Endothelial cell of umbilical vein (primary cell): ENCODE results near the gene PIGV. TPM values are rescaled to one million over a fixed set of nuclear protein-coding genes. Genes with fewer than 3 reads are reported as not detected.
"Not testable (repeated sequence)": the region's sequence is repeated elsewhere in the genome, so short reads cannot be mapped to it uniquely, and the experiment has no call there.

Experiments
- BruUV-seq: library from RNA; stranded (reverse); fragments of 400-500 nt; replicated peaks from 2 replicates; lab custom pipeline; 2021; lab: Mats Ljungman, UMichigan
- CTCF ChIA-PET: fragments of 300-600, 350-600 bp; sonication (Branson Sonifier 250); formaldehyde crosslinking; loops from one replicate; lab custom pipeline; 2021; ENCODE audit warnings: antibody characterized with exemption, inconsistent platforms; lab: Charles Lee
- POLR2A ChIA-PET: fragments of 300-600, 350-600 bp; sonication (Branson Sonifier 250); formaldehyde crosslinking; loops from one replicate; lab custom pipeline; 2021; ENCODE audit warnings: antibody characterized with exemption, inconsistent platforms; lab: Charles Lee
- DNase-seq: peaks from one replicate; pipeline ENCODE4 v3.0.0-alpha.2; 2011; ENCODE audit warnings: low read depth, low spot score
- FAIRE-seq: peaks from 2 replicates; lab custom pipeline; 2011; peaks lifted over from hg19 to GRCh38; lab: Jason Lieb, UNC
- H2AFZ ChIP-seq: 2 replicates; pipeline ENCODE4 v1.6.0; 2012; ENCODE audit warnings: low read depth, low read length, control low read depth, inconsistent platforms
- H3K27ac ChIP-seq: 2 replicates; pipeline ENCODE4 v1.5.1; 2011; ENCODE audit warnings: low read depth, mild to moderate bottlenecking, control low read depth, low read length, moderate library complexity; ENCODE audit not compliant: insufficient read depth
- H3K27me3 ChIP-seq, 2 experiments: 2 replicates each; pipeline versions ENCODE4 v1.6.0 to v1.6.1; 2011; ENCODE audit warnings: low read length in 2 of 2, mixed read lengths in 1 of 2; ENCODE audit not compliant: control insufficient read depth in 2 of 2, insufficient read depth in 2 of 2
- H3K36me3 ChIP-seq, 2 experiments: 2 replicates in 1 of 2; 3 replicates in 1 of 2; pipeline ENCODE4 v1.5.1; 2011; ENCODE audit warnings: low read length in 2 of 2, mild to moderate bottlenecking in 1 of 2, moderate library complexity in 1 of 2; ENCODE audit not compliant: control insufficient read depth in 2 of 2, insufficient read depth in 2 of 2; ENCODE audit errors: extremely low read depth in 1 of 2
- H3K4me1 ChIP-seq: 3 replicates; pipeline ENCODE4 v1.5.1; 2011; ENCODE audit warnings: mild to moderate bottlenecking, low read length; ENCODE audit not compliant: control insufficient read depth, insufficient read depth; ENCODE audit errors: extremely low read depth
- H3K4me2 ChIP-seq: 2 replicates; pipeline ENCODE4 v1.6.1; 2011; ENCODE audit warnings: low read length, control low read depth, mixed read lengths; ENCODE audit not compliant: insufficient read depth
- H3K4me3 ChIP-seq, 3 experiments: fragments of 200-600 bp in 1 of 3; sonication (generic), shearing (Covaris generic) in 1 of 3; replicated peaks in 1 of 3; 2 replicates each; pipeline ENCODE4 v1.5.1; 2011 to 2016; ENCODE audit warnings: control low read depth in 3 of 3, low read length in 3 of 3, mild to moderate bottlenecking in 2 of 3, inconsistent platforms in 1 of 3, low read depth in 1 of 3, moderate library complexity in 1 of 3; ENCODE audit not compliant: insufficient read depth in 1 of 3
- H3K79me2 ChIP-seq: 2 replicates; pipeline ENCODE4 v1.6.0; 2012; ENCODE audit warnings: low read length, inconsistent platforms; ENCODE audit not compliant: control insufficient read depth, insufficient read depth
- H3K9ac ChIP-seq: replicated peaks from 2 replicates; pipeline ENCODE3; 2011; ENCODE audit warnings: low read length, control low read depth; ENCODE audit not compliant: insufficient read depth; ENCODE audit errors: extremely low read depth
- H3K9me1 ChIP-seq: replicated peaks from 3 replicates; pipeline ENCODE4 v1.6.0; 2011; ENCODE audit warnings: mild to moderate bottlenecking, low read length; ENCODE audit not compliant: control insufficient read depth, insufficient read depth; ENCODE audit errors: extremely low read depth
- H3K9me3 ChIP-seq: replicated peaks from 2 replicates; pipeline ENCODE4 v1.5.1; 2012; ENCODE audit warnings: low read length, inconsistent platforms; ENCODE audit not compliant: control insufficient read depth, insufficient read depth
- H4K20me1 ChIP-seq: replicated peaks from 2 replicates; pipeline ENCODE3; 2011; ENCODE audit warnings: mild to moderate bottlenecking, low read length; ENCODE audit not compliant: control insufficient read depth, insufficient read depth; ENCODE audit errors: extremely low read depth
- EZH2 ChIP-seq: IDR thresholded peaks from 2 replicates; pipeline ENCODE4 v1.6.1; 2012; ENCODE audit warnings: borderline replicate concordance, low read depth, mild to moderate bottlenecking, moderate library complexity, low read length, inconsistent platforms; ENCODE audit not compliant: severe bottlenecking
- FOS ChIP-seq: IDR thresholded peaks from 2 replicates; pipeline ENCODE4 v1.6.1; 2011; ENCODE audit warnings: mild to moderate bottlenecking, low read length, moderate library complexity, borderline replicate concordance; ENCODE audit not compliant: insufficient read depth
- GATA2 ChIP-seq: IDR thresholded peaks from 2 replicates; pipeline ENCODE4 v1.7.0; 2011; ENCODE audit warnings: low read depth, mild to moderate bottlenecking, moderate library complexity, mixed read lengths, low read length; ENCODE audit not compliant: insufficient read length, insufficient read depth
- JUN ChIP-seq: IDR thresholded peaks from 2 replicates; pipeline ENCODE4 v1.6.1; 2011; ENCODE audit warnings: borderline replicate concordance, low read depth; ENCODE audit not compliant: insufficient read length, insufficient read depth
- MAX ChIP-seq: IDR thresholded peaks from 2 replicates; pipeline ENCODE4 v1.6.1; 2011; ENCODE audit not compliant: insufficient read depth, insufficient read length
- MYC ChIP-seq: IDR thresholded peaks from one replicate; pipeline ENCODE4 v1.6.1; 2011; ENCODE audit warnings: mild to moderate bottlenecking, low read depth, low read length
- POLR2A ChIP-seq: IDR thresholded peaks from 2 replicates; pipeline ENCODE4 v1.6.1; 2012; ENCODE audit warnings: low read depth, mild to moderate bottlenecking, control low read depth, low read length
- POLR2AphosphoS5 ChIP-seq: IDR thresholded peaks from 2 replicates; pipeline ENCODE4 v1.6.1; 2012; ENCODE audit warnings: low read depth, mild to moderate bottlenecking, control low read depth, low read length, moderate library complexity; ENCODE audit not compliant: insufficient read depth
- dilution Hi-C: fragments of 300-500 bp; cut with MboI; formaldehyde crosslinking; loops from one replicate; pipeline ENCODE4 v1.15.0; 2019; ENCODE audit warnings: low sequenced_read_pairs; ENCODE audit not compliant: extremely low pct_ligation_motif_present
- intact Hi-C: fragments of 100-400 bp; cut with micrococcal nuclease; formaldehyde crosslinking; loops from one replicate; pipeline ENCODE4 v1.10.0; 2022
- polyA plus RNA-seq, 4 experiments: library from polyadenylated mRNA; depleted of rRNA in 3 of 4; stranded (reverse) in 3 of 4; unstranded in 1 of 4; fragments of >200 nt; gene quantifications; 2 replicates each; pipeline versions ENCODE4 v1.2.1 to v1.2.3, GENCODE V29; 2011 to 2012; ENCODE audit warnings: missing spikeins in 1 of 4
- total RNA-seq: library from RNA; stranded (reverse); gene quantifications from 2 replicates; pipeline ENCODE4 v1.2.3, GENCODE V29; 2021
- TF ChIP-seq, protein P1 (sequence below), 2 donors: IDR thresholded peaks; 1 replicate in 1 of 2; 2 replicates in 1 of 2; pipeline ENCODE4 v1.5.1; 2011; ENCODE audit warnings: low read length in 2 of 2, mild to moderate bottlenecking in 2 of 2, moderate library complexity in 2 of 2, control low read depth in 1 of 2, inconsistent platforms in 1 of 2, low read depth in 1 of 2; ENCODE audit not compliant: insufficient read depth in 1 of 2; ENCODE audit errors: extremely low read depth in 1 of 2

Gene PIGV
- total and polyA plus RNA-seq, 2 donors (not counting 3 experiments of a cell fraction or from before 2014, with no cell fraction given), result 7.5 to 11.9 TPM

- DNase-seq (no peak), FAIRE-seq (no peak)
- dilution Hi-C loops, result no loop called here
- intact Hi-C loops, result no loop called here
- Histone ChIP-seq H2AFZ (no peak overlapping the region), H3K27me3 (no peaks in the 10 kb centered on the region), H3K79me2 (peaks cover 11% of the 10 kb centered on the region), H3K9ac (no peak overlapping the region), H4K20me1 (no peaks in the 10 kb centered on the region), H3K9me1 (no peaks in the 10 kb centered on the region), H3K9me3 (no peaks in the 10 kb centered on the region), H3K4me3 (no peak overlapping the region), H3K4me1 (no peaks in the 10 kb centered on the region), H3K27ac (no peak overlapping the region), H3K36me3 (peaks cover 2 to 34% of the 10 kb centered on the region in 2 experiments), H3K4me2 (no peak overlapping the region)
- TF ChIP-seq EZH2 (no peak), GATA2 (no peak), POLR2AphosphoS5 (no peak), MAX (no peak), JUN (no peak), MYC (no peak), POLR2A (no peak), FOS (no peak)
- TF ChIP-seq, protein P1, sequence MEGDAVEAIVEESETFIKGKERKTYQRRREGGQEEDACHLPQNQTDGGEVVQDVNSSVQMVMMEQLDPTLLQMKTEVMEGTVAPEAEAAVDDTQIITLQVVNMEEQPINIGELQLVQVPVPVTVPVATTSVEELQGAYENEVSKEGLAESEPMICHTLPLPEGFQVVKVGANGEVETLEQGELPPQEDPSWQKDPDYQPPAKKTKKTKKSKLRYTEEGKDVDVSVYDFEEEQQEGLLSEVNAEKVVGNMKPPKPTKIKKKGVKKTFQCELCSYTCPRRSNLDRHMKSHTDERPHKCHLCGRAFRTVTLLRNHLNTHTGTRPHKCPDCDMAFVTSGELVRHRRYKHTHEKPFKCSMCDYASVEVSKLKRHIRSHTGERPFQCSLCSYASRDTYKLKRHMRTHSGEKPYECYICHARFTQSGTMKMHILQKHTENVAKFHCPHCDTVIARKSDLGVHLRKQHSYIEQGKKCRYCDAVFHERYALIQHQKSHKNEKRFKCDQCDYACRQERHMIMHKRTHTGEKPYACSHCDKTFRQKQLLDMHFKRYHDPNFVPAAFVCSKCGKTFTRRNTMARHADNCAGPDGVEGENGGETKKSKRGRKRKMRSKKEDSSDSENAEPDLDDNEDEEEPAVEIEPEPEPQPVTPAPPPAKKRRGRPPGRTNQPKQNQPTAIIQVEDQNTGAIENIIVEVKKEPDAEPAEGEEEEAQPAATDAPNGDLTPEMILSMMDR (IDR thresholded peaks at IDR 0.05; ENCODE audit: extremely low read depth in 1 of 2, insufficient read depth in 1 of 2, low read depth in 1 of 2, low read length in 2 of 2), result no peak
- CTCF ChIA-PET, result no interaction called here
- no TSS peak for BruUV-seq
- POLR2A ChIA-PET, result no interaction called here
These were observed 46.0 kb downstream of the PIGV start for GRCh38 chr1:26833432-26834405.

- H3K4me2 ChIP-seq, FAIRE-seq, H3K79me2 ChIP-seq, BruUV-seq, intact Hi-C loops, H3K27ac ChIP-seq, H4K20me1 ChIP-seq, POLR2A ChIA-PET, H3K27me3 ChIP-seq, DNase-seq, H3K9me1 ChIP-seq, H3K4me3 ChIP-seq, H3K9me3 ChIP-seq, dilution Hi-C loops, H3K9ac ChIP-seq, H3K4me1 ChIP-seq, H2AFZ ChIP-seq: not testable (repeated sequence)
- CTCF ChIA-PET, result interaction anchor here (1.0 to 2.1 kb wide), 3 partner anchors 12 to 41 kb away, joined by 3 to 8 read pairs (median 3); no protein-coding TSS in a partner anchor
- peaks cover 6 to 29% of the 10 kb centered on the region in 2 experiments for H3K36me3 ChIP-seq
These were observed 49.9 kb downstream of the PIGV start for GRCh38 chr1:26837665-26838064.
